ENCODE results near the gene ARHGAP15.
A peak's percentile ranks its signal among the peaks of the same experiment; 100 is the strongest.

The ARHGAP15 gene

GRCh38 chr2:143629340-143629739, 500.1 kb downstream of the ARHGAP15 start:
- DNase-seq (ENCODE audit: low read depth) = peak; percentile 28

GRCh38 chr2:143632751-143633374, 503.6 kb downstream of the ARHGAP15 start:
- DNase-seq (ENCODE audit: low read depth) = no peak

- DNase-seq (ENCODE audit: low read depth) = no peak
These were observed 504.2 kb downstream of the ARHGAP15 start for GRCh38 chr2:143633419-143633818.

- no peak for DNase-seq (ENCODE audit: low read depth)
These were observed 506.1 kb downstream of the ARHGAP15 start for GRCh38 chr2:143635302-143635701.

GRCh38 chr2:143635936-143636335, 506.7 kb downstream of the ARHGAP15 start:
- DNase-seq (ENCODE audit: low read depth) = no peak

- no peak for DNase-seq (ENCODE audit: low read depth)
These were observed 511.6 kb downstream of the ARHGAP15 start for GRCh38 chr2:143640826-143641225.

GRCh38 chr2:143645921-143646645, 516.9 kb downstream of the ARHGAP15 start:
- DNase-seq (ENCODE audit: low read depth) = no peak

- DNase-seq (ENCODE audit: low read depth) = no peak
These were observed 520.1 kb downstream of the ARHGAP15 start for GRCh38 chr2:143649226-143649740.

GRCh38 chr2:143652692-143653091, 523.5 kb downstream of the ARHGAP15 start:
- DNase-seq (ENCODE audit: low read depth) = no peak

- DNase-seq (ENCODE audit: low read depth) = no peak
These were observed 539.0 kb downstream of the ARHGAP15 start for GRCh38 chr2:143668234-143668633.

GRCh38 chr2:143674051-143674450, 544.8 kb downstream of the ARHGAP15 start:
- no peak for DNase-seq (ENCODE audit: low read depth)

- no peak for DNase-seq (ENCODE audit: low read depth)
These were observed 545.8 kb downstream of the ARHGAP15 start for GRCh38 chr2:143675021-143675420.

- DNase-seq (ENCODE audit: low read depth) = no peak
These were observed 550.4 kb downstream of the ARHGAP15 start for GRCh38 chr2:143679617-143680016.

- no peak for DNase-seq (ENCODE audit: low read depth)
These were observed 551.7 kb downstream of the ARHGAP15 start for GRCh38 chr2:143680885-143681405.

- no peak for DNase-seq (ENCODE audit: low read depth)
These were observed 553.3 kb downstream of the ARHGAP15 start for GRCh38 chr2:143682436-143683055.

GRCh38 chr2:143683977-143684376, 554.8 kb downstream of the ARHGAP15 start:
- DNase-seq (ENCODE audit: low read depth) = no peak

- DNase-seq (ENCODE audit: low read depth) = no peak
These were observed 555.5 kb downstream of the ARHGAP15 start for GRCh38 chr2:143684551-143685320.

- no peak for DNase-seq (ENCODE audit: low read depth)
These were observed 556.3 kb downstream of the ARHGAP15 start for GRCh38 chr2:143685421-143686078.

GRCh38 chr2:143686585-143687164, 557.5 kb downstream of the ARHGAP15 start:
- peak; percentile 71 for DNase-seq (ENCODE audit: low read depth)

GRCh38 chr2:143688248-143688647, 559.0 kb downstream of the ARHGAP15 start:
- no peak for DNase-seq (ENCODE audit: low read depth)

GRCh38 chr2:143688815-143689214, 559.6 kb downstream of the ARHGAP15 start:
- DNase-seq (ENCODE audit: low read depth) = no peak

Data from ELR (cell line).